GM12872 (cell line): Measurements from ENCODE around the gene GIMAP7.

Experiments
- CTCF ChIP-seq: IDR thresholded peaks from 3 replicates; pipeline ENCODE4 v1.5.1; 2011; ENCODE audit warnings: low read depth, mild to moderate bottlenecking, low read length, moderate library complexity; ENCODE audit not compliant: insufficient read depth

GIMAP7 gene

DNA sequence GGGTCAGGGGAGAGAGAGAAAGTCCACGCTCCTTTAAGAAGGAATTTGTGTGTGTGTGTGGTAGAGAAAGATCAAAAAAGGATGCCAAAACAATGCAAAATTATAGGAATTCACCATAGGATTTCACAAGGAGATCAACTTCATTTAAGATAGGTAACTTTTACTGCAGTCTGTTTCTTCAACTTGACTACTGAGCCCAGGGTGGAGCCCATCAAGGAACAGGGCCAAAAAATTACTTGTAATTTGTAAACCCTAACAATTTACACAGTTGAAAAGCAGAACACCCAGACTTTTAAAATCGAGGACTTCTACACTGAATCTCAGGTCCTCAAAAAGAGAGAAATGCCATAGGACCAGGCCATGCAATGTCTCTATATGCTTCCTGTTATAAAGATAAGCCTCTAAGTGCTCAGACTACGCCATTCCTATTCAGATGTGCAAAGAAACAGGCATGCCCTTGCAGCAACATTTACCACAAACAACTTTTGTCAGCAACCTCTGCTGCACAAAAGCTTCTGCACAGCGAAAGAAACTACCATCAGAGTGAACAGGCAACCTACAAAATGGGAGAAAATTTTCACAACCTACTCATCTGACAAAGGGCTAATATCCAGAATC, 42.0 kb downstream of the GIMAP7 start:
- TF ChIP-seq CTCF: no peak

GRCh38 chr7:150560486-150560885, 45.8 kb downstream of the GIMAP7 start:
- no peak for TF ChIP-seq CTCF

- no peak for TF ChIP-seq CTCF
Observed at GRCh38 chr7:150562919-150563318, 48.2 kb downstream of the GIMAP7 start.

GRCh38 chr7:150564006-150564405, 49.3 kb downstream of the GIMAP7 start:
- no peak for TF ChIP-seq CTCF

GRCh38 chr7:150564566-150564965, 49.9 kb downstream of the GIMAP7 start:
- TF ChIP-seq CTCF: no peak

DNA sequence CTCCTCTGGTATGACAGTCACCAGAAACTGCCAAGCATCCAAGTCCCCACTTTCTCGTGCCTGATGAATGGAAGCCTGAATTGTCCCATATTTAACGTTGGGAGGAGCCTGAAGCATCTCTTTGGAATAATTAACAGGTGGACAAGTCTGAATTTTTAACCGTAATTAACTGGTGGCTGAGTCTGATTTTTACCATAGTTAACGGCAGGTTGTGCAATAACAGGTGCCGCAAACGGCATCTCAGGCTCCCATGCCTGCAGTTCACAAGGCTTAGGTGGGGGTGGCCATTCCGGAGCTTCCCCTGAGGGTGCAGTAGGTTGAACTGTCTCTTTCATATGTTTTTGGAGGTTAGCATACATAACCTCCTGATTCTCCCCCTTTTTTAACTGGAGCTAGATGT, 50.6 kb downstream of the GIMAP7 start:
- TF ChIP-seq CTCF: no peak

DNA sequence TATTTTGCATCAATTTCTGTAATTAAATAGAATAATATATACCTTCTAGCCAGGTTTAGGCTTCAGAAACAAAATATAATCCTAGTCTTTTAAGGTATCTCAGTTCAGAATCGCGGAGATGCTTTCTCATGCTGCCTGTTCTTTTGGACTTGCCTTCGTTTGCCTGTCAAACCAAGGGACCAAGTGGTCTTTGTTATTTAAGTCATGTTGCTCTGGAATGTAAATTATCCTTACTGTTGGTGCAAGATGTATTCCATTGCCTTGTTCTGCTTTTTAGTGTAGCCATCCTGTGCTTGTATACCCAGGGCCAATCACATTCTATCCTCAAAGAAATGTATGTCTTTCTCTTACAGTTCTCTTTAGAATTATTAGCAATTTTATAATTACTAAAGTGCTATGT, 51.5 kb downstream of the GIMAP7 start:
- TF ChIP-seq CTCF: no peak

DNA sequence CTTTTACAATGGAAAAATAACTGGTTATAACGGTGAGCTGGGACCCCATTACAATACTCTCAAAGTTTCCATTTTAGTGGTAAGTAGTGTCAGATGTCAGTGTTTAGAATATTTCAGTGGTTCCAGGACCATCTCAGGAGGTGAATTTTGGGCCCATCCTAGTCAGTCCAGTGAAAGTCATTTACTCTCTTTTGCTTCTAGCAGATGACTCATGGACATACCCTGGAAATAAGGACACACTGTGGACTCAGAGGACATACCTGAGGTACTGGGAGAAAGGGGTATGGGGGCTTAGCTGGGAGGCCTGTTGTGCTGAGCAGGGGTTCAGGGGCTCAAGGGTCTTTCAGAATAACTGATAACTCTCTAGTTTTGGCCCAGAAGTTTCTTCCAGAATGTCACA, 51.9 kb downstream of the GIMAP7 start:
- TF ChIP-seq CTCF: no peak
